ENCODE results near the gene EVC2.

The EVC2 gene

GRCh38 chr4:5721923-5722322 lies 13.6 kb upstream of the EVC2 start:
- no peak for DNase-seq
- Histone ChIP-seq H2AFZ (ENCODE audit: low read length) (no peak overlapping the region), H3K27ac (ENCODE audit: low read length) (no peak overlapping the region), H3K9me3 (replicated peaks; ENCODE audit: insufficient read depth, low read length) (no peaks in the 10 kb centered on the region), H3F3A (ENCODE audit: insufficient read depth, low read length) (no peaks in the 10 kb centered on the region), H3K9me2 (replicated peaks; ENCODE audit: insufficient read depth, low read length) (no peaks in the 10 kb centered on the region), H3K4me2 (ENCODE audit: low read depth, low read length) (no peak overlapping the region), H3K4me3 (ENCODE audit: low read length) (no peak overlapping the region), H3K9ac (ENCODE audit: low read length) (no peak overlapping the region), H3K27me3 (replicated peaks; ENCODE audit: insufficient read depth, low read length) (no peaks in the 10 kb centered on the region), H3K36me3 (replicated peaks; ENCODE audit: insufficient read depth, low read length) (0 out of 2 replicates have a peak, but pooled peaks cover 3% of the 10 kb centered on the region), H3K4me1 (ENCODE audit: low read length) (no peaks in the 10 kb centered on the region), H4K20me1 (ENCODE audit: insufficient read depth, low read length) (no peaks in the 10 kb centered on the region), H3K79me2 (ENCODE audit: low read length) (peaks cover 80% of the 10 kb centered on the region)
- TF ChIP-seq EZH2 (optimal IDR thresholded peaks at IDR 0.05; ENCODE audit: low read depth, low read length) (no peak), CTCF (IDR thresholded peaks at IDR 0.05; ENCODE audit: low read length) (no peak), EZH2phosphoT487 (IDR thresholded peaks at IDR 0.05; ENCODE audit: low read length) (no peak)

- Histone ChIP-seq H3K4me3 (ENCODE audit: low read length) (no peak overlapping the region), H3K27me3 (replicated peaks; ENCODE audit: insufficient read depth, low read length) (no peaks in the 10 kb centered on the region), H3K9me2 (replicated peaks; ENCODE audit: insufficient read depth, low read length) (no peaks in the 10 kb centered on the region), H3K9ac (ENCODE audit: low read length) (no peak overlapping the region), H2AFZ (ENCODE audit: low read length) (no peak overlapping the region), H3K79me2 (ENCODE audit: low read length) (peaks cover 86% of the 10 kb centered on the region), H3F3A (ENCODE audit: insufficient read depth, low read length) (no peaks in the 10 kb centered on the region), H3K36me3 (replicated peaks; ENCODE audit: insufficient read depth, low read length) (0 out of 2 replicates have a peak, but pooled peaks cover 3% of the 10 kb centered on the region), H3K4me1 (ENCODE audit: low read length) (no peaks in the 10 kb centered on the region), H3K4me2 (ENCODE audit: low read depth, low read length) (no peak overlapping the region), H3K27ac (ENCODE audit: low read length) (no peak overlapping the region), H4K20me1 (ENCODE audit: insufficient read depth, low read length) (no peaks in the 10 kb centered on the region), H3K9me3 (replicated peaks; ENCODE audit: insufficient read depth, low read length) (no peaks in the 10 kb centered on the region)
- DNase-seq: no peak
- TF ChIP-seq EZH2phosphoT487 (IDR thresholded peaks at IDR 0.05; ENCODE audit: low read length) (no peak), CTCF (IDR thresholded peaks at IDR 0.05; ENCODE audit: low read length) (no peak), EZH2 (optimal IDR thresholded peaks at IDR 0.05; ENCODE audit: low read depth, low read length) (no peak)
These were observed 12.6 kb upstream of the EVC2 start for GRCh38 chr4:5720980-5721379.

- no peak overlapping the region for H3K4me2 ChIP-seq (ENCODE audit: low read depth, low read length)
- no peak overlapping the region for H3K4me3 ChIP-seq (ENCODE audit: low read length)
- H3F3A ChIP-seq (ENCODE audit: insufficient read depth, low read length): no peaks in the 10 kb centered on the region
- H3K9me2 ChIP-seq (replicated peaks; ENCODE audit: insufficient read depth, low read length): no peaks in the 10 kb centered on the region
- H3K27ac ChIP-seq (ENCODE audit: low read length): no peak overlapping the region
- no peaks in the 10 kb centered on the region for H4K20me1 ChIP-seq (ENCODE audit: insufficient read depth, low read length)
- H3K27me3 ChIP-seq (replicated peaks; ENCODE audit: insufficient read depth, low read length): no peaks in the 10 kb centered on the region
- H3K36me3 ChIP-seq (replicated peaks; ENCODE audit: insufficient read depth, low read length): 0 out of 2 replicates have a peak, but pooled peaks cover 3% of the 10 kb centered on the region
- no peak overlapping the region for H2AFZ ChIP-seq (ENCODE audit: low read length)
- no peak overlapping the region for H3K9ac ChIP-seq (ENCODE audit: low read length)
- no peaks in the 10 kb centered on the region for H3K9me3 ChIP-seq (replicated peaks; ENCODE audit: insufficient read depth, low read length)
- H3K4me1 ChIP-seq (ENCODE audit: low read length): no peaks in the 10 kb centered on the region
- TF ChIP-seq CTCF (IDR thresholded peaks at IDR 0.05; ENCODE audit: low read length): no peak
- no peak for TF ChIP-seq EZH2 (optimal IDR thresholded peaks at IDR 0.05; ENCODE audit: low read depth, low read length)
- no peak for TF ChIP-seq EZH2phosphoT487 (IDR thresholded peaks at IDR 0.05; ENCODE audit: low read length)
- peaks cover 85% of the 10 kb centered on the region for H3K79me2 ChIP-seq (ENCODE audit: low read length)
- no peak for DNase-seq
These were observed 11.9 kb upstream of the EVC2 start for GRCh38 chr4:5720157-5720850.

Measured in MM.1S (cell line).